ENCODE data around the gene ERC1. TPM values are rescaled to one million over a fixed set of nuclear protein-coding genes. Genes with fewer than 3 reads are reported as not detected.

Gene ERC1
- total and polyA plus RNA-seq, 9 of the 15 experiments (the other 6 are each of a cell fraction or from before 2014, with no cell fraction given): 0.74 to 11.8 (median 4.8) TPM

DNA sequence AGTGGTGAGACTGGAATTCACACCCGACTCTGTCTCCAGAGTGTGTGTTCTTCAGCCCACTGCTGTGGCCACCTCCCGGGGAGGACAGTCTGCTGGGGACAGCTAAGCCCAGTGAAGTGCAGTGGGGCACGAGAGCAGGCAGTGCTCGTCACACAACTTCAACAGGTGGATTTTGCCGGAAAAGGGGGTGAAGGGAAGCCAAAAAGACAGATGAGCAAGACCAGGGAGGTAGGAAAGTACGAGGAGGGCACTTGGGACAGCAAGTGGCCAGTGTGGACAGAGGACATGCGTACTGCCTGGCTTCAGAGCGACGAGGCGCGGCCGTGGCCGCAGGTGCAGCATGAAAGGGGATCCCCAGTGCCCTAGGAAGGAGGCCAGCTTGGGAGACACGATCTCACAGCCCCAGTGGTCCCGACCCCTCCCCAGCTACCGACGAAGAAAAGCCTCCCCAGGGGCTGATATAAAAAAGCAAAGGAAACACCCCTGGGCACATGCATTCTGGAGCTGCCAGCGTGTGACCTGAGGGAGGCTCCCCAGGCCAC, 507.2 kb downstream of the ERC1 start:
- H3K27ac ChIP-seq (ENCODE audit: extremely low read depth, low read depth, low read length): no peak overlapping the region
- DNase-seq (ENCODE audit: extremely low read depth in 1 of 4, low spot score in 3 of 4) (no peak), FAIRE-seq (no peak), ATAC-seq (no peak)
- H3K4me2 ChIP-seq (ENCODE audit: insufficient read depth, low read length): no peak overlapping the region
- intact Hi-C loops (cut with micrococcal nuclease): no loop called here
- no peaks in the 10 kb centered on the region; the same call in 2 of the 3 replicates for H3K36me3 ChIP-seq (ENCODE audit: control insufficient read depth, insufficient read depth, low read length)
- no peaks in the 10 kb centered on the region for H3K9me1 ChIP-seq (ENCODE audit: control insufficient read depth, insufficient read depth, low read length)
- 96% methylated on average over 8 of the region's 18 CpGs for WGBS (ENCODE audit: insufficient coverage, low coverage, missing lambda C conversion rate)
- no peaks in the 10 kb centered on the region; the same call in none of the 2 replicates for H3K9me3 ChIP-seq (replicated peaks; ENCODE audit: control insufficient read depth, insufficient read depth, low read depth, low read length)
- H4K20me1 ChIP-seq (replicated peaks; ENCODE audit: control insufficient read depth, insufficient read depth, low read length): no peaks in the 10 kb centered on the region
- no peak overlapping the region for H3K9ac ChIP-seq (ENCODE audit: insufficient read depth in 1 of 2, low read depth in 2 of 2, low read length in 2 of 2)
- H3K4me1 ChIP-seq (replicated peaks in 1 of 2; ENCODE audit: control insufficient read depth in 2 of 2, insufficient read depth in 2 of 2, low read length in 2 of 2): peaks cover 14 to 35% of the 10 kb centered on the region in 2 experiments; a peak in 4 of 5 replicates
- no peak for TF ChIP-seq HEY1 (CRISPR knock-in tag; IDR thresholded peaks at IDR 0.05; ENCODE audit: borderline replicate concordance)
- TF ChIP-seq MECOM (CRISPR knock-in tag; IDR thresholded peaks at IDR 0.05): no peak
- no peak for TF ChIP-seq STAT5B (CRISPR knock-in tag; IDR thresholded peaks at IDR 0.05)
- TF ChIP-seq, protein P1, sequence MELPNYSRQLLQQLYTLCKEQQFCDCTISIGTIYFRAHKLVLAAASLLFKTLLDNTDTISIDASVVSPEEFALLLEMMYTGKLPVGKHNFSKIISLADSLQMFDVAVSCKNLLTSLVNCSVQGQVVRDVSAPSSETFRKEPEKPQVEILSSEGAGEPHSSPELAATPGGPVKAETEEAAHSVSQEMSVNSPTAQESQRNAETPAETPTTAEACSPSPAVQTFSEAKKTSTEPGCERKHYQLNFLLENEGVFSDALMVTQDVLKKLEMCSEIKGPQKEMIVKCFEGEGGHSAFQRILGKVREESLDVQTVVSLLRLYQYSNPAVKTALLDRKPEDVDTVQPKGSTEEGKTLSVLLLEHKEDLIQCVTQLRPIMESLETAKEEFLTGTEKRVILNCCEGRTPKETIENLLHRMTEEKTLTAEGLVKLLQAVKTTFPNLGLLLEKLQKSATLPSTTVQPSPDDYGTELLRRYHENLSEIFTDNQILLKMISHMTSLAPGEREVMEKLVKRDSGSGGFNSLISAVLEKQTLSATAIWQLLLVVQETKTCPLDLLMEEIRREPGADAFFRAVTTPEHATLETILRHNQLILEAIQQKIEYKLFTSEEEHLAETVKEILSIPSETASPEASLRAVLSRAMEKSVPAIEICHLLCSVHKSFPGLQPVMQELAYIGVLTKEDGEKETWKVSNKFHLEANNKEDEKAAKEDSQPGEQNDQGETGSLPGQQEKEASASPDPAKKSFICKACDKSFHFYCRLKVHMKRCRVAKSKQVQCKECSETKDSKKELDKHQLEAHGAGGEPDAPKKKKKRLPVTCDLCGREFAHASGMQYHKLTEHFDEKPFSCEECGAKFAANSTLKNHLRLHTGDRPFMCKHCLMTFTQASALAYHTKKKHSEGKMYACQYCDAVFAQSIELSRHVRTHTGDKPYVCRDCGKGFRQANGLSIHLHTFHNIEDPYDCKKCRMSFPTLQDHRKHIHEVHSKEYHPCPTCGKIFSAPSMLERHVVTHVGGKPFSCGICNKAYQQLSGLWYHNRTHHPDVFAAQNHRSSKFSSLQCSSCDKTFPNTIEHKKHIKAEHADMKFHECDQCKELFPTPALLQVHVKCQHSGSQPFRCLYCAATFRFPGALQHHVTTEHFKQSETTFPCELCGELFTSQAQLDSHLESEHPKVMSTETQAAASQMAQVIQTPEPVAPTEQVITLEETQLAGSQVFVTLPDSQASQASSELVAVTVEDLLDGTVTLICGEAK (IDR thresholded peaks at IDR 0.05): no peak
- TF ChIP-seq, protein P1 (CRISPR knock-in tag; IDR thresholded peaks at IDR 0.05): no peak
- TF ChIP-seq ZNF384 (IDR thresholded peaks at IDR 0.05; ENCODE audit: low read depth, low read length): no peak
- no peaks in the 10 kb centered on the region for H3K27me3 ChIP-seq (ENCODE audit: control insufficient read depth in 2 of 2, insufficient read depth in 2 of 2, low read length in 2 of 2)
- ChIA-PET POLR2A (interaction anchor here (1.2 kb wide), 1 partner anchor 16 kb away, joined by 3 read pairs; no protein-coding TSS in a partner anchor), CTCF (ENCODE audit: low intra/inter-chr PET ratio) (no interaction called here)
- peaks cover 5% of the 10 kb centered on the region; the same call in 1 of the 3 replicates for H3K79me2 ChIP-seq (ENCODE audit: control insufficient read depth, insufficient read depth, low read length)
- H3K4me3 ChIP-seq: no peak overlapping the region
- no TSS peak for BruUV-seq (replicated peaks)
- in situ Hi-C loops (cut with MboI): no loop called here
- no peak overlapping the region for H2AFZ ChIP-seq (ENCODE audit: low read depth, low read length)

All from K562 (cell line).